IMR-90 (cell line): ENCODE measurements around the gene DYNAP. TPM values are rescaled to one million over a fixed set of nuclear protein-coding genes. Genes with fewer than 3 reads are reported as not detected.

Experiments
- ATAC-seq: fragments of 200-7000 bp; cut with Tn5 transposase; 2 replicates; pipeline ENCODE4 v1.9.1; 2020; ENCODE audit warnings: low read depth, mild to moderate bottlenecking, moderate library complexity
- BruUV-seq: library from RNA; stranded (reverse); fragments of 400-500 nt; replicated peaks from 2 replicates; lab custom pipeline; 2021; lab: Mats Ljungman, UMichigan
- CTCF ChIA-PET: fragments of 300-600 bp; formaldehyde crosslinking; extraction: SDS; loops from one replicate; lab custom pipeline; 2021; ENCODE audit warnings: antibody characterized with exemption; lab: Yijun Ruan, JAX
- POLR2A ChIA-PET: fragments of 300-600 bp; sonication (Branson Sonifier 250); formaldehyde crosslinking; loops from one replicate; lab custom pipeline; 2022; ENCODE audit warnings: antibody characterized with exemption; ENCODE audit not compliant: unreplicated experiment; lab: Charles Lee
- DNase-seq: peaks from one replicate; pipeline ENCODE4 v3.0.0; 2013
- H2AFZ ChIP-seq: replicated peaks from 2 replicates; pipeline ENCODE3; 2013; ENCODE audit warnings: low read length, mild to moderate bottlenecking; ENCODE audit not compliant: poor library complexity
- H2AK5ac ChIP-seq: 2 replicates; pipeline ENCODE4 v1.6.1; 2013; ENCODE audit warnings: low read depth, low read length, inconsistent platforms
- H2AK9ac ChIP-seq: replicated peaks from 2 replicates; pipeline ENCODE3; 2013; ENCODE audit warnings: mild to moderate bottlenecking, low read depth, low read length, moderate library complexity; ENCODE audit not compliant: poor library complexity
- H2BK120ac ChIP-seq: 2 replicates; pipeline ENCODE4 v1.6.1; 2013; ENCODE audit warnings: low read depth, low read length, inconsistent platforms
- H2BK15ac ChIP-seq: 3 replicates; pipeline ENCODE4 v1.6.1; 2013; ENCODE audit warnings: low read depth, low read length, inconsistent platforms
- H2BK20ac ChIP-seq: 2 replicates; pipeline ENCODE4 v1.6.1; 2013; ENCODE audit warnings: low read depth, mild to moderate bottlenecking, inconsistent platforms, low read length, moderate library complexity
- H2BK5ac ChIP-seq: 2 replicates; pipeline ENCODE4 v1.6.1; 2013; ENCODE audit warnings: mild to moderate bottlenecking, low read depth, low read length, inconsistent platforms; ENCODE audit not compliant: poor library complexity, severe bottlenecking
- H3K14ac ChIP-seq: replicated peaks from 2 replicates; pipeline ENCODE4 v1.6.1; 2013; ENCODE audit warnings: low read depth, low read length, inconsistent platforms
- H3K18ac ChIP-seq: 2 replicates; pipeline ENCODE4 v1.6.1; 2013; ENCODE audit warnings: low read depth, low read length, control low read depth
- H3K23ac ChIP-seq: 2 replicates; pipeline ENCODE4 v1.6.1; 2013; ENCODE audit warnings: low read depth, low read length, inconsistent platforms
- H3K27ac ChIP-seq: 2 replicates; pipeline ENCODE4 v1.5.1; 2013; ENCODE audit warnings: mild to moderate bottlenecking, control low read depth, low read length; ENCODE audit not compliant: insufficient read depth
- H3K27me3 ChIP-seq: 2 replicates; pipeline ENCODE4 v1.6.1; 2013; ENCODE audit warnings: low read length; ENCODE audit not compliant: control insufficient read depth, insufficient read depth
- H3K36me3 ChIP-seq: 2 replicates; pipeline ENCODE4 v1.6.1; 2013; ENCODE audit warnings: low read length, mixed read lengths; ENCODE audit not compliant: control insufficient read depth, insufficient read depth
- H3K4ac ChIP-seq: 2 replicates; pipeline ENCODE4 v1.6.1; 2013; ENCODE audit warnings: low read depth, low read length, inconsistent platforms
- H3K4me1 ChIP-seq: 2 replicates; pipeline ENCODE4 v1.6.1; 2013; ENCODE audit warnings: low read length, mixed read lengths; ENCODE audit not compliant: control insufficient read depth, insufficient read depth
- H3K4me2 ChIP-seq: 2 replicates; pipeline ENCODE4 v1.6.1; 2013; ENCODE audit warnings: low read depth, mild to moderate bottlenecking, control low read depth, low read length, moderate library complexity
- H3K4me3 ChIP-seq: 2 replicates; pipeline ENCODE4 v1.5.1; 2013; ENCODE audit warnings: low read depth, mild to moderate bottlenecking, control low read depth, low read length, moderate library complexity; ENCODE audit not compliant: insufficient read depth
- H3K56ac ChIP-seq: 2 replicates; pipeline ENCODE4 v1.6.1; 2013; ENCODE audit warnings: low read length, inconsistent platforms; ENCODE audit not compliant: insufficient read depth; ENCODE audit errors: extremely low read depth
- H3K79me1 ChIP-seq, 2 experiments: 2 replicates each; pipeline ENCODE4 v1.6.1; 2013; ENCODE audit warnings: low read length in 2 of 2, inconsistent platforms in 1 of 2, low read depth in 1 of 2
- H3K9ac ChIP-seq: 2 replicates; pipeline ENCODE4 v1.6.1; 2013; ENCODE audit warnings: low read depth, low read length, control low read depth
- H3K9me1 ChIP-seq: 2 replicates; pipeline ENCODE4 v1.6.1; 2013; ENCODE audit warnings: low read length, inconsistent platforms; ENCODE audit not compliant: insufficient read depth
- H3K9me3 ChIP-seq: 2 replicates; pipeline ENCODE4 v1.6.1; 2013; ENCODE audit warnings: low read length; ENCODE audit not compliant: control insufficient read depth, insufficient read depth
- H4K20me1 ChIP-seq: 2 replicates; pipeline ENCODE4 v1.6.1; 2013; ENCODE audit warnings: low read length, inconsistent platforms; ENCODE audit not compliant: insufficient read depth
- H4K5ac ChIP-seq: 2 replicates; pipeline ENCODE4 v1.6.1; 2013; ENCODE audit warnings: mild to moderate bottlenecking, low read depth, low read length, control low read depth
- H4K8ac ChIP-seq, 2 experiments: 2 replicates each; pipeline ENCODE4 v1.6.1; 2013; ENCODE audit warnings: low read depth in 2 of 2, low read length in 2 of 2, control low read depth in 1 of 2, inconsistent platforms in 1 of 2
- H4K91ac ChIP-seq: 2 replicates; pipeline ENCODE4 v1.6.1; 2013; ENCODE audit warnings: low read depth, low read length, inconsistent platforms; ENCODE audit not compliant: insufficient read depth
- BHLHE40 ChIP-seq: fragments of 150-350 bp; IDR thresholded peaks from 2 replicates; pipeline ENCODE4 v1.6.1; 2016; ENCODE audit warnings: mild to moderate bottlenecking, low read depth, low read length
- CEBPB ChIP-seq: IDR thresholded peaks from 2 replicates; pipeline ENCODE4 v1.6.1; 2012; ENCODE audit warnings: low read depth, low read length, improper control_type of control experiment
- CHD1 ChIP-seq: IDR thresholded peaks from 2 replicates; pipeline ENCODE4 v1.6.1; 2012; ENCODE audit warnings: low read depth, low read length, improper control_type of control experiment
- FOS ChIP-seq: fragments of 150-350 bp; IDR thresholded peaks from 2 replicates; pipeline ENCODE4 v1.6.1; 2016; ENCODE audit warnings: low read depth, low read length
- MAFK ChIP-seq: IDR thresholded peaks from 2 replicates; pipeline ENCODE4 v1.6.1; 2012; ENCODE audit warnings: low read depth, low read length, improper control_type of control experiment
- MAZ ChIP-seq: IDR thresholded peaks from 2 replicates; pipeline ENCODE4 v1.6.1; 2012; ENCODE audit warnings: low read depth, mild to moderate bottlenecking, low read length, improper control_type of control experiment, moderate library complexity, borderline replicate concordance
- MXI1 ChIP-seq: IDR thresholded peaks from 2 replicates; pipeline ENCODE4 v1.6.1; 2012; ENCODE audit warnings: low read depth, mild to moderate bottlenecking, low read length, moderate library complexity, borderline replicate concordance
- NFE2L2 ChIP-seq: fragments of 150-350 bp; IDR thresholded peaks from 2 replicates; pipeline ENCODE4 v1.6.1; 2016; ENCODE audit warnings: low read depth, mild to moderate bottlenecking, low read length
- RAD21 ChIP-seq: IDR thresholded peaks from 2 replicates; pipeline ENCODE4 v1.6.1; 2012; ENCODE audit warnings: low read length, improper control_type of control experiment
- RCOR1 ChIP-seq: IDR thresholded peaks from 2 replicates; pipeline ENCODE4 v1.6.1; 2012; ENCODE audit warnings: mild to moderate bottlenecking, low read length, improper control_type of control experiment; ENCODE audit not compliant: insufficient replicate concordance
- RFX5 ChIP-seq: IDR thresholded peaks from 2 replicates; pipeline ENCODE4 v1.8.0; 2012; ENCODE audit warnings: low read depth, mild to moderate bottlenecking, low read length, moderate library complexity
- SMC3 ChIP-seq: fragments of 150-350 bp; IDR thresholded peaks from 2 replicates; pipeline ENCODE4 v1.6.1; 2016; ENCODE audit warnings: low read depth, mild to moderate bottlenecking, antibody characterized with exemption, low read length, moderate library complexity
- dilution Hi-C: fragments of 300-500 bp; cut with HindIII; formaldehyde crosslinking; loops from one replicate; pipeline ENCODE4 v1.14.3; 2018; ENCODE audit warnings: low sequenced_read_pairs; ENCODE audit not compliant: unreplicated experiment
- in situ Hi-C: fragments of 300-500 bp; cut with MboI; formaldehyde crosslinking; loops from 3 replicates; pipeline ENCODE4 v1.14.3; 2019; ENCODE audit warnings: low sequenced_read_pairs, inconsistent platforms, mixed read lengths
- intact Hi-C: fragments of 100-400 bp; cut with micrococcal nuclease; formaldehyde crosslinking; loops from 2 replicates; pipeline ENCODE4 v1.10.0; 2022
- polyA plus RNA-seq, 3 experiments: library from polyadenylated mRNA; depleted of rRNA; stranded (reverse); fragments of >200 nt; gene quantifications; 2 replicates each; pipeline ENCODE4 v1.2.3, GENCODE V29; 2012; ENCODE audit warnings: low replicate concordance in 1 of 3
- total RNA-seq: library from RNA; depleted of rRNA; stranded (reverse); fragments of >200 nt; gene quantifications from 2 replicates; pipeline ENCODE4 v1.2.3, GENCODE V29; 2012
- TF ChIP-seq, protein P1 (sequence below): fragments of 150-350 bp; IDR thresholded peaks from 2 replicates; pipeline ENCODE4 v1.6.1; 2016; ENCODE audit warnings: low read depth, mild to moderate bottlenecking, low read length, moderate library complexity, borderline replicate concordance
- TF ChIP-seq, protein P2 (sequence below): fragments of 150-350 bp; IDR thresholded peaks from 2 replicates; pipeline ENCODE4 v1.6.1; 2017; ENCODE audit warnings: mild to moderate bottlenecking, antibody characterized with exemption, low read length, low read depth
- TF ChIP-seq, protein P3 (sequence below): conservative IDR thresholded peaks from 2 replicates; pipeline ENCODE4 v1.5.1; 2012; ENCODE audit warnings: mild to moderate bottlenecking, low read depth, low read length, improper control_type of control experiment

The DYNAP gene
- total and polyA plus RNA-seq, 2 of the 4 experiments (the other 2 are of a cell fraction): not detected

DNA sequence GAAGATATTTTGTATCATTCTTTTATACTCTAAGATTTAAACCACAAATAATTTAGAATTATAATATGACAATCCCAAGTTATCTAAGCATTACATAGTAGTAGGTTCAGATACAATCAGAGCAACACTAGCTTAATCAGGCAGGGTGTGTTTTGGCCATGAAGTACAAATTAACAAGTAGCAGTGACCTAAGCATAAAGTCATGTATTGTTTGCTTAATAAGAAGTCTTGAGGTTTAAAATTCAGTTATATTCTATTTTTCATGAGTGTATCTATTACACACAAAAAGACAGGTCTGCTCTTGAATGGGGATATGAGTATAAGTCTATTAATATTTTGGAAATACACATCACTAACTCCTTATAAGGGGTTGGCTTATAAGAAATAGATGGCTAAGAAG lies 39.9 kb downstream of the DYNAP start:
- Histone ChIP-seq H2AK9ac (no peak overlapping the region), H2AK5ac (no peak overlapping the region), H3K27me3 (no peaks in the 10 kb centered on the region), H3K18ac (no peak overlapping the region), H2BK15ac (no peak overlapping the region), H3K4me3 (no peak overlapping the region), H4K8ac (no peak overlapping the region), H3K9me1 (no peaks in the 10 kb centered on the region), H2AFZ (no peak overlapping the region), H3K4me1 (no peaks in the 10 kb centered on the region), H4K91ac (no peak overlapping the region), H3K23ac (no peak overlapping the region), H2BK5ac (no peak overlapping the region), H3K79me1 (no peaks in the 10 kb centered on the region), H2BK20ac (no peak overlapping the region), H4K20me1 (no peaks in the 10 kb centered on the region), H3K14ac (no peak overlapping the region), H3K9me3 (no peaks in the 10 kb centered on the region), H3K56ac (no peak overlapping the region), H3K4me2 (no peak overlapping the region), H3K27ac (no peak overlapping the region), H3K9ac (no peak overlapping the region), H3K36me3 (no peaks in the 10 kb centered on the region), H4K5ac (no peak overlapping the region), H2BK120ac (no peak overlapping the region), H3K4ac (no peak overlapping the region)
- DNase-seq (no peak), ATAC-seq (no peak)
- ChIA-PET POLR2A (no interaction called here), CTCF (no interaction called here)
- in situ Hi-C loops (no loop called here), dilution Hi-C loops (no loop called here), intact Hi-C loops (no loop called here)
- BruUV-seq: no TSS peak
- TF ChIP-seq, protein P1, sequence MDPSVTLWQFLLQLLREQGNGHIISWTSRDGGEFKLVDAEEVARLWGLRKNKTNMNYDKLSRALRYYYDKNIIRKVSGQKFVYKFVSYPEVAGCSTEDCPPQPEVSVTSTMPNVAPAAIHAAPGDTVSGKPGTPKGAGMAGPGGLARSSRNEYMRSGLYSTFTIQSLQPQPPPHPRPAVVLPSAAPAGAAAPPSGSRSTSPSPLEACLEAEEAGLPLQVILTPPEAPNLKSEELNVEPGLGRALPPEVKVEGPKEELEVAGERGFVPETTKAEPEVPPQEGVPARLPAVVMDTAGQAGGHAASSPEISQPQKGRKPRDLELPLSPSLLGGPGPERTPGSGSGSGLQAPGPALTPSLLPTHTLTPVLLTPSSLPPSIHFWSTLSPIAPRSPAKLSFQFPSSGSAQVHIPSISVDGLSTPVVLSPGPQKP: no peak
- TF ChIP-seq, protein P2, sequence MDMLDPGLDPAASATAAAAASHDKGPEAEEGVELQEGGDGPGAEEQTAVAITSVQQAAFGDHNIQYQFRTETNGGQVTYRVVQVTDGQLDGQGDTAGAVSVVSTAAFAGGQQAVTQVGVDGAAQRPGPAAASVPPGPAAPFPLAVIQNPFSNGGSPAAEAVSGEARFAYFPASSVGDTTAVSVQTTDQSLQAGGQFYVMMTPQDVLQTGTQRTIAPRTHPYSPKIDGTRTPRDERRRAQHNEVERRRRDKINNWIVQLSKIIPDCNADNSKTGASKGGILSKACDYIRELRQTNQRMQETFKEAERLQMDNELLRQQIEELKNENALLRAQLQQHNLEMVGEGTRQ: no peak
- TF ChIP-seq MAZ (no peak), MAFK (no peak), RCOR1 (no peak), CHD1 (no peak), BHLHE40 (no peak), FOS (no peak), RAD21 (no peak), CEBPB (no peak), MXI1 (no peak), NFE2L2 (no peak), SMC3 (no peak), RFX5 (no peak)
- TF ChIP-seq, protein P3, sequence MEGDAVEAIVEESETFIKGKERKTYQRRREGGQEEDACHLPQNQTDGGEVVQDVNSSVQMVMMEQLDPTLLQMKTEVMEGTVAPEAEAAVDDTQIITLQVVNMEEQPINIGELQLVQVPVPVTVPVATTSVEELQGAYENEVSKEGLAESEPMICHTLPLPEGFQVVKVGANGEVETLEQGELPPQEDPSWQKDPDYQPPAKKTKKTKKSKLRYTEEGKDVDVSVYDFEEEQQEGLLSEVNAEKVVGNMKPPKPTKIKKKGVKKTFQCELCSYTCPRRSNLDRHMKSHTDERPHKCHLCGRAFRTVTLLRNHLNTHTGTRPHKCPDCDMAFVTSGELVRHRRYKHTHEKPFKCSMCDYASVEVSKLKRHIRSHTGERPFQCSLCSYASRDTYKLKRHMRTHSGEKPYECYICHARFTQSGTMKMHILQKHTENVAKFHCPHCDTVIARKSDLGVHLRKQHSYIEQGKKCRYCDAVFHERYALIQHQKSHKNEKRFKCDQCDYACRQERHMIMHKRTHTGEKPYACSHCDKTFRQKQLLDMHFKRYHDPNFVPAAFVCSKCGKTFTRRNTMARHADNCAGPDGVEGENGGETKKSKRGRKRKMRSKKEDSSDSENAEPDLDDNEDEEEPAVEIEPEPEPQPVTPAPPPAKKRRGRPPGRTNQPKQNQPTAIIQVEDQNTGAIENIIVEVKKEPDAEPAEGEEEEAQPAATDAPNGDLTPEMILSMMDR: no peak
